Measurements from ENCODE around the gene SPPL3. TPM values are rescaled to one million over a fixed set of nuclear protein-coding genes. Genes with fewer than 3 reads are reported as not detected.

The SPPL3 gene
- polyA plus RNA-seq, 2 donors: 16.7 to 29.3 TPM

- 69 to 72% methylated on average over 4 of the region's 4 CpGs for WGBS, 2 donors
Measured at GRCh38 chr12:120833849-120834248, 70.3 kb downstream of the SPPL3 start.

DNA sequence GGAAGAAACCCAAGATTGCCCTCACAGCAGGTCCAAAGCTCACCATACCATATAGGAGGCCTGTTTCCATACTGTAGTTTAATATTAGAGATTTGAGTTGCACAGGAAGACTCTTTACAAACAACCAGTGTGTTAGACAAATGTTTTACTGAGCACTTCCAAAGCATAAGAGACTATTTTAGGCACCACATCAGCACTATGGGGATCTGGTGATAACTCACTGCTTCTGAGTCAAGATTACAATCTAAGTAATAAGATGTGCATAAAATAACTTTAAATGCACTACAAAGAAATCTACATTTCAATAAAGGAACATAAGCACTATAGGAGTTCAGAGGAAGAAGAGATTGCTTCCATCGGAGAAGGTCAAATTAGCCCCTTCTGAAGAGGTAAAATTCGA lies 71.4 kb downstream of the SPPL3 start:
- Histone ChIP-seq H3K4me3 (ENCODE audit: low read depth in 1 of 2, low read length in 2 of 2) (no peak overlapping the region), H3K4me1 (ENCODE audit: control insufficient read depth in 2 of 2, insufficient read depth in 2 of 2, low read length in 1 of 2) (peaks cover 0 to 13% of the 10 kb centered on the region in 2 donors), H3K9me3 (ENCODE audit: control insufficient read depth in 2 of 2, insufficient read depth in 1 of 2, low read depth in 1 of 2, low read length in 1 of 2) (no peaks in the 10 kb centered on the region), H3K27me3 (ENCODE audit: control insufficient read depth in 1 of 2, insufficient read depth in 2 of 2, low read length in 2 of 2) (no peaks in the 10 kb centered on the region), H3K27ac (ENCODE audit: low read depth in 2 of 2, low read length in 1 of 2) (no peak overlapping the region), H3K36me3 (ENCODE audit: control insufficient read depth in 2 of 2, insufficient read depth in 2 of 2, low read length in 1 of 2) (no peaks in the 10 kb centered on the region)
- WGBS, 2 donors: 96 to 98% methylated on average over 2 of the region's 2 CpGs

More at GRCh38 chr12:120833849-120834248, 70.3 kb downstream of the SPPL3 start:
- Histone ChIP-seq H3K4me3 (ENCODE audit: low read depth in 1 of 2, low read length in 2 of 2) (no peak overlapping the region), H3K9me3 (ENCODE audit: control insufficient read depth in 2 of 2, insufficient read depth in 1 of 2, low read depth in 1 of 2, low read length in 1 of 2) (no peaks in the 10 kb centered on the region), H3K36me3 (ENCODE audit: control insufficient read depth in 2 of 2, insufficient read depth in 2 of 2, low read length in 1 of 2) (no peaks in the 10 kb centered on the region), H3K27ac (ENCODE audit: low read depth in 2 of 2, low read length in 1 of 2) (no peak overlapping the region), H3K27me3 (ENCODE audit: control insufficient read depth in 1 of 2, insufficient read depth in 2 of 2, low read length in 2 of 2) (no peaks in the 10 kb centered on the region), H3K4me1 (ENCODE audit: control insufficient read depth in 2 of 2, insufficient read depth in 2 of 2, low read length in 1 of 2) (peaks cover 0 to 13% of the 10 kb centered on the region in 2 donors)

- Histone ChIP-seq H3K36me3 (ENCODE audit: control insufficient read depth in 2 of 2, insufficient read depth in 2 of 2, low read length in 1 of 2) (no peaks in the 10 kb centered on the region), H3K4me1 (ENCODE audit: control insufficient read depth in 2 of 2, insufficient read depth in 2 of 2, low read length in 1 of 2) (peaks cover 0 to 13% of the 10 kb centered on the region in 2 donors), H3K27me3 (ENCODE audit: control insufficient read depth in 1 of 2, insufficient read depth in 2 of 2, low read length in 2 of 2) (no peaks in the 10 kb centered on the region), H3K4me3 (ENCODE audit: low read depth in 1 of 2, low read length in 2 of 2) (no peak overlapping the region), H3K27ac (ENCODE audit: low read depth in 2 of 2, low read length in 1 of 2) (no peak overlapping the region), H3K9me3 (ENCODE audit: control insufficient read depth in 2 of 2, insufficient read depth in 1 of 2, low read depth in 1 of 2, low read length in 1 of 2) (no peaks in the 10 kb centered on the region)
- WGBS, 2 donors: 73 to 74% methylated on average over 2 of the region's 2 CpGs
Measured at GRCh38 chr12:120831648-120832267, 72.4 kb downstream of the SPPL3 start.

DNA sequence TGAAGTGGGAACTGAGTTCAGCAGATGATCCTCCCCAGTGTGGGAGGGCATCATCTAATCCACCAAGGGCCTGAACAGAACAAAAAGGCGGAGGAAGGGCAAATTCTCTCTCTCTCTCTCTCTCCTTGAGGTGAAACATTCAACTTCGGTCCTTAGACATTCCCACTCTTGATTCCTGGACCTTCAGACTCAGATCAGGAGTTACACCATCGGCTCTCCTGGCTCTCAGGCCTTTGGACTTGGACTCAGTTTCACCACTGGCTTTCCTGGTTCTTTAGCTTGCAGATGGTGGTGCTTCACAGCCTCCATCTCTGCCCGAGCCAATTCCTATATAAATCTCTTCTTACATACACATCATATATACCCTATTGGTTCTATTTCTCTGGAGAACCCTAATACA lies 73.2 kb downstream of the SPPL3 start:
- whole genome bisulfite sequencing, 2 donors: 80 to 87% methylated on average over 4 of the region's 4 CpGs
- H3K27me3 ChIP-seq (ENCODE audit: control insufficient read depth in 1 of 2, insufficient read depth in 2 of 2, low read length in 2 of 2): no peaks in the 10 kb centered on the region
- H3K4me3 ChIP-seq (ENCODE audit: low read depth in 1 of 2, low read length in 2 of 2): no peak overlapping the region
- H3K36me3 ChIP-seq (ENCODE audit: control insufficient read depth in 2 of 2, insufficient read depth in 2 of 2, low read length in 1 of 2): no peaks in the 10 kb centered on the region
- H3K4me1 ChIP-seq (ENCODE audit: control insufficient read depth in 2 of 2, insufficient read depth in 2 of 2, low read length in 1 of 2): peaks cover 0 to 9% of the 10 kb centered on the region in 2 donors
- no peaks in the 10 kb centered on the region for H3K9me3 ChIP-seq (ENCODE audit: control insufficient read depth in 2 of 2, insufficient read depth in 1 of 2, low read depth in 1 of 2, low read length in 1 of 2)
- H3K27ac ChIP-seq (ENCODE audit: low read depth in 2 of 2, low read length in 1 of 2): no peak overlapping the region

DNA sequence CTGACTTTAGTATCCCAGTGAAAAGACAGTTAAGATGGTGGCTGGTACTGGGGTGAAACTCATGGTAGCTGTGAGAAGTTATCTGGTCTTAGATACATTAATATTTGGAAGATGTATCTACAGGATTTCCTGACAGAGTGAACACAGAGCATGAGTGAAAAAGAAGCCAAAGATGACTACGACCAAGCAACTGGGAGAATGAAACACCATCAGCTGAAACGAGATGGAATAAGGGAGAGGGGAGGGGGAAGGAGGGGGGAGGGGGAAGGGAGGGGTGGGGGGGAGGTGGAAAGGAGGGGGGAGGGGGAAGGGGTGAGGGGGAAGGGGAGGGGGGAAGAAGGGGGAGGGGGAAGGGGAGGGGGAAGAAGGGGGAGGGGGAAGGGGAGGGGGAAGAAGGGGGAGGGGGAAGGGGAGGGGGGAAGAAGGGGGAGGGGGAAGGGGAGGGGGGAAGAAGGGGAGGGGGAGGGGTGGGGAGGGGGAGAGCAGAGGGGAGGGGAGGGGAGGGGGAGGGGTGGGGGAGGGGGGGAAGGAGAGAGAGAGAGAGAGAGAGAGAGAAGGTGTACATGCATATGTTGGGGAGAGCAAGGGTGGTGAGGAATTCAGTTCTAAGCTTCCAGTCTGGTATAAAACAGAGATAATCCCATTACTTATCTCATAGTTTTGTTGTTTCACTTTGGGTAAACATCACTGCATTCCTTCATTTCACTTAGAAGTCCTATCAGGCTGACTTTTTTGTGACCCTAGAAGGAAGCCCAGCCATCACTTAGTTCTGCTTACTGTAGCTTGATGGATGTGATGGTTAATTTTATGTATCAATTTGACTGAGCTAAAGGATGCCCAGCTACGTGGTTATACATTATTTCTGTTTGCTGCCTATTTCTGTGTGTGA lies 73.9 kb downstream of the SPPL3 start:
- Histone ChIP-seq H3K4me1 (ENCODE audit: control insufficient read depth in 2 of 2, insufficient read depth in 2 of 2, low read length in 1 of 2) (peaks cover 0 to 6% of the 10 kb centered on the region in 2 donors), H3K27ac (ENCODE audit: low read depth in 2 of 2, low read length in 1 of 2) (no peak overlapping the region), H3K36me3 (ENCODE audit: control insufficient read depth in 2 of 2, insufficient read depth in 2 of 2, low read length in 1 of 2) (no peaks in the 10 kb centered on the region), H3K27me3 (ENCODE audit: control insufficient read depth in 1 of 2, insufficient read depth in 2 of 2, low read length in 2 of 2) (no peaks in the 10 kb centered on the region), H3K9me3 (ENCODE audit: control insufficient read depth in 2 of 2, insufficient read depth in 1 of 2, low read depth in 1 of 2, low read length in 1 of 2) (no peaks in the 10 kb centered on the region), H3K4me3 (ENCODE audit: low read depth in 1 of 2, low read length in 2 of 2) (no peak overlapping the region)
- 33 to 44% methylated on average over 2 to 3 of the region's 3 CpGs for WGBS, 2 donors

GRCh38 chr12:120826335-120826734 lies 77.8 kb downstream of the SPPL3 start:
- Histone ChIP-seq H3K4me3 (ENCODE audit: low read depth in 1 of 2, low read length in 2 of 2) (no peak overlapping the region), H3K9me3 (ENCODE audit: control insufficient read depth in 2 of 2, insufficient read depth in 1 of 2, low read depth in 1 of 2, low read length in 1 of 2) (no peaks in the 10 kb centered on the region), H3K27me3 (ENCODE audit: control insufficient read depth in 1 of 2, insufficient read depth in 2 of 2, low read length in 2 of 2) (no peaks in the 10 kb centered on the region), H3K4me1 (ENCODE audit: control insufficient read depth in 2 of 2, insufficient read depth in 2 of 2, low read length in 1 of 2) (peaks cover 0 to 6% of the 10 kb centered on the region in 2 donors), H3K27ac (ENCODE audit: low read depth in 2 of 2, low read length in 1 of 2) (no peak overlapping the region), H3K36me3 (ENCODE audit: control insufficient read depth in 2 of 2, insufficient read depth in 2 of 2, low read length in 1 of 2) (no peaks in the 10 kb centered on the region)
- 60 to 63% methylated on average over 4 of the region's 4 CpGs for WGBS, 2 donors

GRCh38 chr12:120825337-120825736 lies 78.8 kb downstream of the SPPL3 start:
- WGBS, 2 donors: 67 to 79% methylated on average over 3 of the region's 3 CpGs
- Histone ChIP-seq H3K4me1 (ENCODE audit: control insufficient read depth in 2 of 2, insufficient read depth in 2 of 2, low read length in 1 of 2) (peaks cover 0 to 2% of the 10 kb centered on the region in 2 donors), H3K27me3 (ENCODE audit: control insufficient read depth in 1 of 2, insufficient read depth in 2 of 2, low read length in 2 of 2) (no peaks in the 10 kb centered on the region), H3K36me3 (ENCODE audit: control insufficient read depth in 2 of 2, insufficient read depth in 2 of 2, low read length in 1 of 2) (no peaks in the 10 kb centered on the region), H3K27ac (ENCODE audit: low read depth in 2 of 2, low read length in 1 of 2) (no peak overlapping the region), H3K4me3 (ENCODE audit: low read depth in 1 of 2, low read length in 2 of 2) (no peak overlapping the region), H3K9me3 (ENCODE audit: control insufficient read depth in 2 of 2, insufficient read depth in 1 of 2, low read depth in 1 of 2, low read length in 1 of 2) (no peaks in the 10 kb centered on the region)

- no peak overlapping the region for H3K4me3 ChIP-seq (ENCODE audit: low read depth in 1 of 2, low read length in 2 of 2)
- peaks cover 0 to 2% of the 10 kb centered on the region in 2 donors for H3K4me1 ChIP-seq (ENCODE audit: control insufficient read depth in 2 of 2, insufficient read depth in 2 of 2, low read length in 1 of 2)
- WGBS, 2 donors: 76 to 79% methylated on average over 9 of the region's 9 CpGs
- no peaks in the 10 kb centered on the region for H3K27me3 ChIP-seq (ENCODE audit: control insufficient read depth in 1 of 2, insufficient read depth in 2 of 2, low read length in 2 of 2)
- no peaks in the 10 kb centered on the region for H3K36me3 ChIP-seq (ENCODE audit: control insufficient read depth in 2 of 2, insufficient read depth in 2 of 2, low read length in 1 of 2)
- no peak overlapping the region for H3K27ac ChIP-seq (ENCODE audit: low read depth in 2 of 2, low read length in 1 of 2)
- H3K9me3 ChIP-seq (ENCODE audit: control insufficient read depth in 2 of 2, insufficient read depth in 1 of 2, low read depth in 1 of 2, low read length in 1 of 2): no peaks in the 10 kb centered on the region
Measured at GRCh38 chr12:120822832-120823503, 81.2 kb downstream of the SPPL3 start.

GRCh38 chr12:120821878-120822277 lies 82.3 kb downstream of the SPPL3 start:
- Histone ChIP-seq H3K9me3 (ENCODE audit: control insufficient read depth in 2 of 2, insufficient read depth in 1 of 2, low read depth in 1 of 2, low read length in 1 of 2) (no peaks in the 10 kb centered on the region), H3K4me3 (ENCODE audit: low read depth in 1 of 2, low read length in 2 of 2) (no peak overlapping the region), H3K27ac (ENCODE audit: low read depth in 2 of 2, low read length in 1 of 2) (no peak overlapping the region), H3K36me3 (ENCODE audit: control insufficient read depth in 2 of 2, insufficient read depth in 2 of 2, low read length in 1 of 2) (no peaks in the 10 kb centered on the region), H3K4me1 (ENCODE audit: control insufficient read depth in 2 of 2, insufficient read depth in 2 of 2, low read length in 1 of 2) (peaks cover 0 to 2% of the 10 kb centered on the region in 2 donors), H3K27me3 (ENCODE audit: control insufficient read depth in 1 of 2, insufficient read depth in 2 of 2, low read length in 2 of 2) (no peaks in the 10 kb centered on the region)
- 84 to 86% methylated on average over 2 of the region's 2 CpGs for WGBS, 2 donors

All from esophagus (tissue), 2 donors.